K562 (cell line): Measurements from ENCODE around the gene ISG20. TPM values are rescaled to one million over a fixed set of nuclear protein-coding genes. Genes with fewer than 3 reads are reported as not detected.

ENCODE experiments used
- ATAC-seq: fragments of 200-7000 bp; cut with Tn5 transposase; 3 replicates; pipeline ENCODE4 v1.9.1; 2020; ENCODE audit warnings: moderate library complexity
- BruUV-seq: library from RNA; stranded (reverse); fragments of 400-500 nt; replicated peaks from 2 replicates; lab custom pipeline; 2021; lab: Mats Ljungman, UMichigan
- CTCF ChIA-PET: fragments of 300-600 bp; formaldehyde crosslinking; extraction: SDS; loops from one replicate; lab custom pipeline; 2021; ENCODE audit warnings: low intra/inter-chr PET ratio; lab: Yijun Ruan, JAX
- POLR2A ChIA-PET: fragments of 300-600, 350-650 bp; sonication (Branson Sonifier 250); formaldehyde crosslinking; extraction: SDS; loops from one replicate; lab custom pipeline; 2021; ENCODE audit warnings: antibody characterized with exemption, inconsistent platforms; lab: Yijun Ruan, JAX
- DNase-seq, 4 experiments: peaks; one replicate each; pipeline versions ENCODE4 v3.0.0 to v3.0.0-alpha.2; 2011 to 2018; ENCODE audit warnings: low spot score in 3 of 4, mixed read lengths in 3 of 4; ENCODE audit errors: extremely low read depth in 1 of 4
- FAIRE-seq: peaks from 2 replicates; lab custom pipeline; 2011; peaks lifted over from hg19 to GRCh38; lab: Jason Lieb, UNC
- H2AFZ ChIP-seq: 2 replicates; pipeline ENCODE4 v1.6.0; 2011; ENCODE audit warnings: low read depth, low read length, control low read depth, inconsistent platforms
- H3K27ac ChIP-seq: fragments of 200-600 bp; 3 replicates; pipeline ENCODE4 v1.8.0; 2011; ENCODE audit warnings: low read depth, mild to moderate bottlenecking, control low read depth, inconsistent platforms, low read length, moderate library complexity, mixed read lengths; ENCODE audit errors: extremely low read depth
- H3K27me3 ChIP-seq, 2 experiments: fragments of 300-600 bp in 1 of 2; 2 replicates in 1 of 2; 3 replicates in 1 of 2; pipeline versions ENCODE4 v1.6.0 to v1.8.0; 2011; ENCODE audit warnings: inconsistent platforms in 2 of 2, low read length in 2 of 2, mild to moderate bottlenecking in 1 of 2, mixed read lengths in 1 of 2, moderate library complexity in 1 of 2; ENCODE audit not compliant: control insufficient read depth in 2 of 2, insufficient read depth in 2 of 2
- H3K36me3 ChIP-seq: fragments of 300-600 bp; 3 replicates; pipeline ENCODE4 v1.8.0; 2011; ENCODE audit warnings: mild to moderate bottlenecking, low read length, inconsistent platforms; ENCODE audit not compliant: control insufficient read depth, insufficient read depth
- H3K4me1 ChIP-seq, 2 experiments: fragments of 200-600 bp in 1 of 2; replicated peaks in 1 of 2; 2 replicates in 1 of 2; 3 replicates in 1 of 2; pipeline versions ENCODE4 v1.5.1 to v1.8.0; 2011; ENCODE audit warnings: inconsistent platforms in 2 of 2, low read length in 2 of 2, mild to moderate bottlenecking in 1 of 2, mixed read lengths in 1 of 2, moderate library complexity in 1 of 2; ENCODE audit not compliant: control insufficient read depth in 2 of 2, insufficient read depth in 2 of 2
- H3K4me2 ChIP-seq: 2 replicates; pipeline ENCODE4 v1.6.1; 2011; ENCODE audit warnings: low read length, control low read depth, inconsistent platforms, mixed read lengths; ENCODE audit not compliant: insufficient read depth
- H3K4me3 ChIP-seq: fragments of 200-600 bp; sonication (generic), shearing (Covaris generic); 2 replicates; pipeline ENCODE4 v1.5.1; 2016; ENCODE audit warnings: control low read depth, inconsistent platforms
- H3K79me2 ChIP-seq: fragments of 200-600 bp; 3 replicates; pipeline ENCODE4 v1.8.0; 2011; ENCODE audit warnings: low read length, inconsistent platforms; ENCODE audit not compliant: control insufficient read depth, insufficient read depth
- H3K9ac ChIP-seq, 2 experiments: 2 replicates each; pipeline versions ENCODE4 v1.6.0 to v1.6.1; 2011; ENCODE audit warnings: low read depth in 2 of 2, low read length in 2 of 2, control low read depth in 1 of 2, inconsistent platforms in 1 of 2, mild to moderate bottlenecking in 1 of 2, mixed read lengths in 1 of 2; ENCODE audit not compliant: insufficient read depth in 1 of 2
- H3K9me1 ChIP-seq: one replicate; pipeline ENCODE4 v1.6.0; 2011; ENCODE audit warnings: inconsistent platforms, mild to moderate bottlenecking, low read length, moderate library complexity; ENCODE audit not compliant: control insufficient read depth, insufficient read depth
- H3K9me3 ChIP-seq: replicated peaks from 2 replicates; pipeline ENCODE4 v1.5.1; 2011; ENCODE audit warnings: low read depth, low read length, inconsistent platforms; ENCODE audit not compliant: control insufficient read depth, insufficient read depth
- H4K20me1 ChIP-seq: replicated peaks from 2 replicates; pipeline ENCODE4 v1.6.1; 2011; ENCODE audit warnings: low read length, inconsistent platforms, mixed read lengths; ENCODE audit not compliant: control insufficient read depth, insufficient read depth
- ETV6 ChIP-seq, 3 experiments: fragments of 150-350 bp in 1 of 3; sonication (generic) in 1 of 3; formaldehyde crosslinking in 1 of 3; IDR thresholded peaks; 2 replicates each; pipeline versions ENCODE4 v1.6.1 to v1.8.0; 2014 to 2022; ENCODE audit warnings: borderline replicate concordance in 2 of 3, low read depth in 2 of 3, antibody characterized with exemption in 1 of 3, low read length in 1 of 3, mild to moderate bottlenecking in 1 of 3, missing genetic modification reagents in 1 of 3
- HDAC3 ChIP-seq: fragments of 450-650 bp; IDR thresholded peaks from 2 replicates; pipeline ENCODE4 v1.6.1; 2018; ENCODE audit warnings: borderline replicate concordance, mild to moderate bottlenecking, moderate library complexity; ENCODE audit not compliant: partially characterized antibody
- SP2 ChIP-seq: IDR thresholded peaks from 2 replicates; pipeline ENCODE4 v1.6.1; 2011; ENCODE audit warnings: mild to moderate bottlenecking, low read depth, low read length, moderate library complexity; ENCODE audit not compliant: poor library complexity, severe bottlenecking; ENCODE audit errors: extremely low read depth
- SRF ChIP-seq, 2 experiments: fragments of 250-450, 450-650 bp in 1 of 2; sonication (Bioruptor Pico) in 1 of 2; sonication (generic) in 1 of 2; formaldehyde crosslinking; IDR thresholded peaks; 2 replicates each; pipeline versions ENCODE4 v1.5.0 to v1.5.1; 2020 to 2022; ENCODE audit warnings: mild to moderate bottlenecking in 1 of 2, missing genetic modification reagents in 1 of 2
- ZNF431 ChIP-seq: sonication (generic); formaldehyde crosslinking; IDR thresholded peaks from 2 replicates; pipeline ENCODE4 v1.8.0; 2022; ENCODE audit warnings: mild to moderate bottlenecking, missing genetic modification reagents
- WGBS: fragments of 100-300 bp; shearing (Covaris generic); methylation state at CpG from one replicate; pipeline ENCODE4 v1.1.6; 2016; ENCODE audit warnings: low coverage, mixed read lengths; ENCODE audit not compliant: insufficient coverage; ENCODE audit errors: missing lambda C conversion rate; 5-methylcytosine and 5-hydroxymethylcytosine counted together
- in situ Hi-C: fragments of 300-500 bp; cut with MboI; formaldehyde crosslinking; loops from 4 replicates; pipeline ENCODE4 v1.15.0; 2018; ENCODE audit warnings: inconsistent platforms, mixed read lengths
- intact Hi-C: fragments of 100-400 bp; cut with micrococcal nuclease; formaldehyde crosslinking; loops from 2 replicates; pipeline ENCODE4 v1.14.2; 2022
- polyA plus RNA-seq, 8 experiments: library from polyadenylated mRNA; depleted of rRNA in 4 of 8; stranded (reverse) in 5 of 8; unstranded in 3 of 8; fragments of >200 nt; fragmentation: Nextera tagmentation in 2 of 8; fragmentation: Illumina TruSeq in 1 of 8; extraction: Ambion mirVana in 2 of 8; extraction: Trizol in 1 of 8; gene quantifications; 2 replicates each; pipeline versions ENCODE4 v1.2.1 to v1.2.3, GENCODE V29; 2011 to 2014; ENCODE audit warnings: inconsistent platforms in 1 of 8, missing spikeins in 1 of 8
- total RNA-seq, 7 experiments: library from RNA; depleted of rRNA in 6 of 7; stranded (reverse); fragments of >200 nt in 6 of 7; fragmentation: Illumina TruSeq in 2 of 7; extraction: Trizol in 2 of 7; gene quantifications; 2 replicates each; pipeline versions ENCODE4 v1.2.1 to v1.2.3, GENCODE V29; 2011 to 2021; ENCODE audit warnings: low replicate concordance in 1 of 7
- TF ChIP-seq, protein P1 (sequence below): fragments of 250-450 bp; sonication (Bioruptor Pico); IDR thresholded peaks from 2 replicates; pipeline ENCODE4 v1.5.0; 2021
- TF ChIP-seq, protein P2 (sequence below): IDR thresholded peaks from 3 replicates; pipeline ENCODE4 v1.6.1; 2011; ENCODE audit warnings: borderline replicate concordance, mild to moderate bottlenecking, moderate library complexity; ENCODE audit not compliant: insufficient read length; ENCODE audit errors: extremely low read depth
- TF ChIP-seq, protein P3 (sequence below): fragments of 200-400 bp; formaldehyde crosslinking; IDR thresholded peaks from 2 replicates; pipeline ENCODE4 v1.6.1; 2017; ENCODE audit warnings: mild to moderate bottlenecking, low read depth, low read length, moderate library complexity

ISG20 gene
- total and polyA plus RNA-seq, 9 of the 15 experiments (the other 6 are each of a cell fraction or from before 2014, with no cell fraction given) = 0.06 to 2.1 (median 1.00) TPM

DNA sequence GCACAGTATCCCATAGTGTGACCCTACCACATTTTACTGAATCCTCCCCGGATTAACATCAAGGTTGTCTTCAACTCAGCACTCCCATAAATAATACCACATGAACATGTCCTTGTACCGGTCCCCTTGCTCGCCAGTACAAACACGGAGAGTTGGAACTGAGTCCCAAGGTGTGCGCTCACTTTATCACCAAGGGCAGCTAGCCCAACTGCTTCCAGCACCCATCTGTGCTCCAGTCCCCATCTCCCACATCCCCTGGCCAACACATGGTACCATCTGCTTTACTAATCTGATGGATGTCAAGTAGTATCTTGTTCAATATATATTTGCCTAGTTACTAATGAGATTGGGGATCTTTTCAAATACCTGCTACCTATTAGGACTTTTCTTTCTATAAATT lies 64.7 kb downstream of the ISG20 start:
- H3K4me1 ChIP-seq = peaks cover 0 to 5% of the 10 kb centered on the region in 2 experiments; a peak in 1 of 5 replicates
- H3K36me3 ChIP-seq = no peaks in the 10 kb centered on the region
- CTCF ChIA-PET = no interaction called here
- ATAC-seq (no peak), FAIRE-seq (no peak), DNase-seq (no peak)
- no TSS peak for BruUV-seq
- no peak overlapping the region for H3K9ac ChIP-seq
- intact Hi-C loops = no loop called here
- POLR2A ChIA-PET = interaction anchor here (0.5 kb wide), 1 partner anchor 80 kb away, joined by 3 read pairs; no protein-coding TSS in a partner anchor
- no peaks in the 10 kb centered on the region for H3K9me1 ChIP-seq
- no peak overlapping the region for H3K4me3 ChIP-seq
- WGBS = 0% methylated on average over 5 of the region's 5 CpGs
- peaks cover 32 to 48% of the 10 kb centered on the region in 2 experiments for H3K27me3 ChIP-seq
- no peaks in the 10 kb centered on the region for H3K79me2 ChIP-seq
- H3K9me3 ChIP-seq = no peaks in the 10 kb centered on the region
- H3K27ac ChIP-seq = no peak overlapping the region
- no peak overlapping the region for H2AFZ ChIP-seq
- H3K4me2 ChIP-seq = no peak overlapping the region
- TF ChIP-seq SP2 (no peak), ETV6 (IDR thresholded peaks at IDR 0.05; ENCODE audit: borderline replicate concordance in 1 of 2, low read depth in 2 of 2, low read length in 1 of 2) (no peak), ETV6 (CRISPR knock-in tag; IDR thresholded peaks at IDR 0.05; ENCODE audit: borderline replicate concordance) (no peak), ZNF431 (CRISPR knock-in tag) (no peak), HDAC3 (no peak), SRF (CRISPR knock-in tag; IDR thresholded peaks at IDR 0.05) (no peak)
- TF ChIP-seq, protein P1, sequence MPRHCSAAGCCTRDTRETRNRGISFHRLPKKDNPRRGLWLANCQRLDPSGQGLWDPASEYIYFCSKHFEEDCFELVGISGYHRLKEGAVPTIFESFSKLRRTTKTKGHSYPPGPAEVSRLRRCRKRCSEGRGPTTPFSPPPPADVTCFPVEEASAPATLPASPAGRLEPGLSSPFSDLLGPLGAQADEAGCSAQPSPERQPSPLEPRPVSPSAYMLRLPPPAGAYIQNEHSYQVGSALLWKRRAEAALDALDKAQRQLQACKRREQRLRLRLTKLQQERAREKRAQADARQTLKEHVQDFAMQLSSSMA (CRISPR knock-in tag) = no peak
- TF ChIP-seq, protein P2, sequence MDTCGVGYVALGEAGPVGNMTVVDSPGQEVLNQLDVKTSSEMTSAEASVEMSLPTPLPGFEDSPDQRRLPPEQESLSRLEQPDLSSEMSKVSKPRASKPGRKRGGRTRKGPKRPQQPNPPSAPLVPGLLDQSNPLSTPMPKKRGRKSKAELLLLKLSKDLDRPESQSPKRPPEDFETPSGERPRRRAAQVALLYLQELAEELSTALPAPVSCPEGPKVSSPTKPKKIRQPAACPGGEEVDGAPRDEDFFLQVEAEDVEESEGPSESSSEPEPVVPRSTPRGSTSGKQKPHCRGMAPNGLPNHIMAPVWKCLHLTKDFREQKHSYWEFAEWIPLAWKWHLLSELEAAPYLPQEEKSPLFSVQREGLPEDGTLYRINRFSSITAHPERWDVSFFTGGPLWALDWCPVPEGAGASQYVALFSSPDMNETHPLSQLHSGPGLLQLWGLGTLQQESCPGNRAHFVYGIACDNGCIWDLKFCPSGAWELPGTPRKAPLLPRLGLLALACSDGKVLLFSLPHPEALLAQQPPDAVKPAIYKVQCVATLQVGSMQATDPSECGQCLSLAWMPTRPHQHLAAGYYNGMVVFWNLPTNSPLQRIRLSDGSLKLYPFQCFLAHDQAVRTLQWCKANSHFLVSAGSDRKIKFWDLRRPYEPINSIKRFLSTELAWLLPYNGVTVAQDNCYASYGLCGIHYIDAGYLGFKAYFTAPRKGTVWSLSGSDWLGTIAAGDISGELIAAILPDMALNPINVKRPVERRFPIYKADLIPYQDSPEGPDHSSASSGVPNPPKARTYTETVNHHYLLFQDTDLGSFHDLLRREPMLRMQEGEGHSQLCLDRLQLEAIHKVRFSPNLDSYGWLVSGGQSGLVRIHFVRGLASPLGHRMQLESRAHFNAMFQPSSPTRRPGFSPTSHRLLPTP = no peak
- TF ChIP-seq, protein P3, sequence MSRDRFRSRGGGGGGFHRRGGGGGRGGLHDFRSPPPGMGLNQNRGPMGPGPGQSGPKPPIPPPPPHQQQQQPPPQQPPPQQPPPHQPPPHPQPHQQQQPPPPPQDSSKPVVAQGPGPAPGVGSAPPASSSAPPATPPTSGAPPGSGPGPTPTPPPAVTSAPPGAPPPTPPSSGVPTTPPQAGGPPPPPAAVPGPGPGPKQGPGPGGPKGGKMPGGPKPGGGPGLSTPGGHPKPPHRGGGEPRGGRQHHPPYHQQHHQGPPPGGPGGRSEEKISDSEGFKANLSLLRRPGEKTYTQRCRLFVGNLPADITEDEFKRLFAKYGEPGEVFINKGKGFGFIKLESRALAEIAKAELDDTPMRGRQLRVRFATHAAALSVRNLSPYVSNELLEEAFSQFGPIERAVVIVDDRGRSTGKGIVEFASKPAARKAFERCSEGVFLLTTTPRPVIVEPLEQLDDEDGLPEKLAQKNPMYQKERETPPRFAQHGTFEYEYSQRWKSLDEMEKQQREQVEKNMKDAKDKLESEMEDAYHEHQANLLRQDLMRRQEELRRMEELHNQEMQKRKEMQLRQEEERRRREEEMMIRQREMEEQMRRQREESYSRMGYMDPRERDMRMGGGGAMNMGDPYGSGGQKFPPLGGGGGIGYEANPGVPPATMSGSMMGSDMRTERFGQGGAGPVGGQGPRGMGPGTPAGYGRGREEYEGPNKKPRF = no peak
- TF ChIP-seq, all 486 proteins: peak for 0
- H4K20me1 ChIP-seq = peaks cover 6% of the 10 kb centered on the region; the same call in 1 of the 2 replicates
- in situ Hi-C loops = no loop called here
